ENCODE measurements around the gene SUGP2.

DNA sequence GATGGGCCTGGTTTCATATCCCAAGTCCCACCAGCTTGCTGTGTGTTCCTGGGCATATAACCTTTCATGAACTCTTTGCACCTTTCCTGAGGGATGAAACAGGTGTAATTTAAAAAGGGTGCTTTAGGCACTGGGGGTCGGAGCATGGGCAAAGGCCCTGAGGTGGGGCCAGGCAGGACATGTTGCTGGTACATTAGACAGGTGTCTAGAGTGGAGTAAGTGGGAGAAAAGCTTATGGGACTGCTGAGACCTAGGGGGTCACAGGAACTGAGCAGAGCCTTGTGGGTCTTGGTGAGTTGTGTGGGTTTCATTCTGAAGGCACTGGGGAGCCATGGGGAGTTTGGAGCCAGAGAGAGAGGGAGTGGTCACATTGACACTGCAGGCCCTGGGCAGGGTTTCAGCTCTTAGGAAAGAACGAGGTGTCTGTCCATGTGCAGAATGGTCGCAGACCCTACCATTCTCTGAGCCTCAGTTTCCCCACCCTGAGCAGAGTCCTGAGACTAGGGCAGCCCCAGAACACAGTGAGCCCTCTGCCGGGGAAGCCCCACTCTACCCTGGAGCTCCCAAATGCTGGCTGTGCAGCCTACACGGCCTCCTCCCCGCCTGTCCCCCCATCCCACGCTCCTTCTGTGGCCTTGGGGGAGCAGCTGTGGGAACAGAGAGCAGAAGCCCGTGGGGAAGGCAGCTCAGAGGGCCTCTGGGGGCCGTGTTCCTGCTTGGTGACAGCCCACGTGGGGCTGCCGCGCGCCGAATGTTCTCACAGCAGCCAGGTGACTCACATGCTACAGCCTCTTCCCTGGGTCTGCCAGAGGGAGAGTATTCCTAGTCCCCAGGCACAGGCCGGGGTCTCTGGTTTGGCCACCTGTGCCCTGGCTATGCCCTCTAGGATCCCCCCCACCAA is 85.0 kb downstream of the SUGP2 start:
- TF ChIP-seq, protein P1, sequence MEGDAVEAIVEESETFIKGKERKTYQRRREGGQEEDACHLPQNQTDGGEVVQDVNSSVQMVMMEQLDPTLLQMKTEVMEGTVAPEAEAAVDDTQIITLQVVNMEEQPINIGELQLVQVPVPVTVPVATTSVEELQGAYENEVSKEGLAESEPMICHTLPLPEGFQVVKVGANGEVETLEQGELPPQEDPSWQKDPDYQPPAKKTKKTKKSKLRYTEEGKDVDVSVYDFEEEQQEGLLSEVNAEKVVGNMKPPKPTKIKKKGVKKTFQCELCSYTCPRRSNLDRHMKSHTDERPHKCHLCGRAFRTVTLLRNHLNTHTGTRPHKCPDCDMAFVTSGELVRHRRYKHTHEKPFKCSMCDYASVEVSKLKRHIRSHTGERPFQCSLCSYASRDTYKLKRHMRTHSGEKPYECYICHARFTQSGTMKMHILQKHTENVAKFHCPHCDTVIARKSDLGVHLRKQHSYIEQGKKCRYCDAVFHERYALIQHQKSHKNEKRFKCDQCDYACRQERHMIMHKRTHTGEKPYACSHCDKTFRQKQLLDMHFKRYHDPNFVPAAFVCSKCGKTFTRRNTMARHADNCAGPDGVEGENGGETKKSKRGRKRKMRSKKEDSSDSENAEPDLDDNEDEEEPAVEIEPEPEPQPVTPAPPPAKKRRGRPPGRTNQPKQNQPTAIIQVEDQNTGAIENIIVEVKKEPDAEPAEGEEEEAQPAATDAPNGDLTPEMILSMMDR (IDR thresholded peaks at IDR 0.05) = no peak
- no peak for TF ChIP-seq POLR2A (IDR thresholded peaks at IDR 0.05)
